Esophagus muscularis mucosa (tissue), 4 donors: ENCODE measurements around the gene TTC39C.

Experiments
- CTCF ChIP-seq, 3 experiments: fragments of 200-600 bp in 2 of 3; fragments of 450-650 bp in 1 of 3; sonication (generic) in 2 of 3; IDR thresholded peaks; one replicate each; pipeline ENCODE4 v1.5.1; 2017 to 2019; ENCODE audit warnings: antibody characterized with exemption in 3 of 3, mild to moderate bottlenecking in 2 of 3, moderate library complexity in 1 of 3
- EP300 ChIP-seq: sonication (generic); formaldehyde crosslinking; IDR thresholded peaks from one replicate; pipeline ENCODE4 v1.6.1; 2017; ENCODE audit warnings: antibody characterized with exemption
- POLR2A ChIP-seq: fragments of 450-650 bp; IDR thresholded peaks from one replicate; pipeline ENCODE4 v1.6.1; 2017; ENCODE audit warnings: antibody characterized with exemption, moderate library complexity, mild to moderate bottlenecking, low read depth
- POLR2AphosphoS5 ChIP-seq, 2 donors: sonication (generic); formaldehyde crosslinking; IDR thresholded peaks; one replicate each; pipeline ENCODE4 v1.6.1; 2017; ENCODE audit warnings: antibody characterized with exemption in 2 of 2

DNA sequence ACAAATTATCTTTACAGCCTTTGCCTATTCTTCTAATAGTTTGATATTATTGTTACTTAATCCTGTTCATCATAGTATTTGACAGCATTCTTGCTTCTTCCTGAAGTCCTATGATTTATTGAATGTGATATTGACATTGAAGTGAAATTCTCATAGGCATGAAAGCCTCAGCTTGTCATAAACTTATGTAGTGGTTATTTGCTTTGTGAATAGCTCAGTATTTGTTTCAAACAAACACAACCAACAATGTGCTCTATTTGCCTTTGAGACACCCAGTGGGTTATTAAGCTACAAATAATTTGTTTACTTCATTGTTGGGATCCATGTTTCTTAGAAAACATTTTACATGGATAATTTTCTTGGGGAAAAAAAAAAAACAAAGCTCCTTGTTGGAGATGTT lies 57.2 kb downstream of the TTC39C start:
- TF ChIP-seq POLR2A, result no peak
- TF ChIP-seq EP300, result no peak
- no peak for TF ChIP-seq POLR2AphosphoS5 (IDR thresholded peaks at IDR 0.05)
- no peak for TF ChIP-seq CTCF (IDR thresholded peaks at IDR 0.05)
